Effector CD4-positive, alpha-beta T cell (primary cell): ENCODE measurements around the gene PGAP2.
"Not testable (repeated sequence)": the region's sequence is repeated elsewhere in the genome, so short reads cannot be mapped to it uniquely, and the experiment has no call there.

Experiments used
- DNase-seq: peaks from one replicate; pipeline ENCODE4 v3.0.0-alpha.2; 2020
- total RNA-seq: gene quantifications from one replicate; lab custom pipeline; 2026; lab: John Stamatoyannopoulos, UW

PGAP2 gene
- total RNA-seq, result 10.9 reads per million, percentile 33 among the genes with 10 or more reads in this experiment

DNA sequence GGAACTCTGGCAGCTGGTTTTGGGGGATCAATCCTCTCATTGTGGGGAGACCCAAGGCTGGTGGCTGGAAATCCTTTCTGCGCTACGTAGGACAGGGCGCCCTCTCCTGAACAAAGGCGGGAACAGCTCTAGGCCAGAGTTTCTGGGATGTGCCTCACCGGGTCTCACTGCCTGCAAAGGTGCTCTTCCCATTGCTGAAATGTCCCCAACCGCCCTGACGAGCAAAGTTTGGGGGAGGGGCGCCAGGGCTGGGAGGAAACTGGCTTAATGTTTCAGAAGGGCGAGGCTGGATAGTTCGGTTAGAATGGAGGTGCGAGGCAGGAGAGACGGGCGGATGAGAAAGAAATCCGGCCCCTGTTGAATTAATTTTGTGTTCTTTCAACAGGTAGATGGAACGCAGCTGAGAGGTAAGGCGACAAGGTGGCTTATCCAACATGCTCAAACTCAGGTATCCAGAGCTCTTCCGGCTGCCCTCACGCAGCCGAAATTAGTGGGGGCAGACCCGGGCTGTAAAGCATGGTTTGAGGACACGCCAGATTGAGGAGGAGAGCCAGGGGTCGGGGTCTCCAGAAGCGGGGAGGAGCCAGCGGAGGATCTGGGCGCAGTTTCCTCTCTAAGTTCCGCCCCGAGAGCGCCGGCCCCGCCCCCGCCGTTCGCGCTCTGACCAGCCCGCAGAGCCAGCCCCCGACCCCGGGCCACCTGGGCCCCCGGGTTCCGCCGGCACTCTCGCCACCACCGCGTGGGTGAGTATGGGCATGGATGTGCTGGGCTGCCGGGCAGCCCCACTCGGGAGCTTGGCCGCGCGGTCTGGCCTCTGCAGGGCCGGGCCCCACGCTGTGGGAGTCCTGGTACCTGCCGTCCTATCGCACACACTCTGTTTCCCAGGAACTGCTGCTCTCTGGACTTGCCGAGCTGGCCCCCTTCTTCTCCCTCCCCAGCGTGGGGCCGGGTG, at the start of gene PGAP2:
Gene PGAP2 (plus strand): TSS at position 652 of the 952 bp plus-strand sequence. CDS start 2,700 bp downstream, outside the sequence.
- peak; percentile 57 for DNase-seq

DNA sequence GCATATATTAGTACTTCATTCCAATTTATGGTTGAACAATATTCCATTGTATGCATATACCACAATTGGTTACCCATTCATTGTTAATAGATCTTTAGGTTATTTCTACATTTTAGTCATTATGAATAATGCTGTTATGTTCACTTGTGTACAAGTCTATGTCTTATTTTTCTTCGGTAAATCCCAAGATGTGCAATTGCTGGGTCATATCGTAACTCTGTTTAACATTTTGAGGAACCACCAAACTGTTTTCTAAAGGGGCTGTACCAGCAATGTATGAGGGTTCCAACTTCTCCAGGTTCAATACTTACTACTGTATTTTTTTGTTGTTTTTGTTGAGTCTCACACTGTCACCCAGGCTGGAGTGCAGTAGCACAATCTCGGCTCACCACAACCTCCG, 44.1 kb upstream of the PGAP2 start:
- no peak for DNase-seq

GRCh38 chr11:3766836-3767235, 41.5 kb upstream of the PGAP2 start:
- not testable (repeated sequence) for DNase-seq

DNA sequence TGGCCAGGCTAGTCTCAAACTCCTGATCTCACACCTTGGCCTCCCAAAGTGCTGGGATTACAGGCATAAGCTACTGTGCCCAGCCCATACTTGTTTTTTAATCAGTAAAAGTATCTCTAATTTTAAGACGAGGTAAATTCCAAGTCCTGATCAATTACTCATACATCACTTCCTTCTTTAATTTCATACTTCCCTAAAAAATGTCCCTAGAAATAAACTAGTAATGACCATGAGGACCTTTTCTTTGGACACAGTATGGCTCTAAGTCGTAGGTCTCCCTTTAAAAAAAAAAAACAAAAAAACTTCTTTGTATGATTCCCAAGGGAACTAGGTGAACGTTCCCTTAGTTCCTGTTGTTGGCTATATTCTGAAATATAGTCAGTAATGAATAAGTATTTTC, 40.8 kb upstream of the PGAP2 start:
- no peak for DNase-seq

DNA sequence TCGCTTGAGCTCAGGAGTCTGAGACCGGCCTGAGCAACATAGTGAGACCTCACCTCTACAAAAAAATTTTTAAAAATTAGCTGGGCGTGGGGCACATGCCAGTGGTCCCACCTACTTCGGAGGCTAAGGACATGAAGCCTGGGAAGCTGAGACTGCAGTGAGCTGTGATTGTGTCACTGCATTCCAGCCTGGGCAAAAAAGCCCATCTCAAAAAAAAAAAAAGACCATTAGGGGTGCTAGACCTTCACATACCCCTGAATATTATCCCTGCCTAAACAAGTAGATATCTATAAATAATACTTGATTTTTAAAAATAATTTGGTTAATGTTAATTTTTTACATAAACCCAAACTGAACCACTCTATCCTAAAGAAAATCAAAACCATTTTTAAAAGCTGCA, 35.2 kb upstream of the PGAP2 start:
- no peak for DNase-seq

DNA sequence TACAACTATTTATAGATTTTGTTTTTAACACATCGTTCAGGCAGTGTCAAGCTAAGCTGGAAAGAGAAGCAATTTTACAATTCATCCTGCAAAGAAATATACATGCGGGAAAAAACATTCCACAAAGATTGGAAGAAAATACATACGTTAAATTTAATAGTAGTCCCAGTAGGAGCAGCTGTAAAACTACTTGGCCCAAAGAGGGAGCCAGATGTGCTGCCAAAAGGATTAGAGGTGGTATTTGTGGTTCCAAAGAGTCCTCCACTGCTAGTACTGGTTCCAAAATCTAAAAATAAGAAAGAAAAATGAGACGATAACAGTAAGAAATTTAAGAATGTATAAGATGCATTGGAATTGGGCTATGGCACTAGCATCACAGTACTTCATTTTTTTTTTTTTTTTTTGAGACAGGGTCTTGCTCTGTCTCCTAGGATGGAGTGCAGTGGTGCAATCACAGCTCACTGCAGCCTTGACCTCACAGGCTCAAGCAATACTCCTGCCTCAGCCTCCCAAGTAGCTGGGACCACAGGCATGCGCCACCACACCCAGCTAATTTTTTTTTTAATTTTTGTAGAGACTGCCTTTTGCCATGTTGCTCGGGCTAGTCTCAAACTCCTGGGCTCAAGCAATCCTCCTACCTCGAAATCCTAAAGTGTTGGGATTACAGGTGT, 32.5 kb upstream of the PGAP2 start:
- DNase-seq, result no peak

- no peak for DNase-seq
Observed at GRCh38 chr11:3781423-3781822, 26.9 kb upstream of the PGAP2 start.

- no peak for DNase-seq
Observed at GRCh38 chr11:3782963-3783362, 25.4 kb upstream of the PGAP2 start.

GRCh38 chr11:3783611-3784010, 24.7 kb upstream of the PGAP2 start:
- no peak for DNase-seq

DNA sequence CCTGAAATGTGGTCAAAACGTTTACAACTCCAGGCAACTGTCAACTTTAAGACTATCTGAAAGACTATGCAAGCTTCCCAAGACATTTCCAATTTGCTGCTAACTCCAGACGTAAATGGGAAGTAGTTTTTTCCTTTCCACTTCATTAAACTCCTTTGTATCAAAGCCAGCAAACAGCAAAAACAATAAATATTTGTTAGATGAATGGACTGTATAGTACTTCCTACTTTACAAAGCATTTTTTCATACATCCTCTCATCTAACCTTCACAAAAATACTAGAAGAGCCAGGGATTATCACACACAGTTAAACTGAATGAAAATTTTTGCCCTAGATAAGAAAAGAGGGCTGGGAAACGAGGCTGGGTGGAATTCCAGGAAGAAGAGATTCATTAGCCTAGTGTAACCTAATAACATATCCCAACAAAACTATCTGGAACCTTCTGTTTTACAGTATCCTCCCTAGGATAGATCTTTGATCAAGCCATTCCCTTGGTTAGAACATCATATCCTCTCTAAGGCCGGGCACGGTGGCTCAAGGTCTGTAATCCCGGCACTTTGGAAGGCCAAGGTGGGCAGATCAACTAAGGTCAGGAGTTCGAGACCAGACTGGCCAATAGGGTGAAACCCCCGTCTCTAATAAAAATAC, 21.5 kb upstream of the PGAP2 start:
- DNase-seq, result no peak

GRCh38 chr11:3794387-3794786, 14.0 kb upstream of the PGAP2 start:
- not testable (repeated sequence) for DNase-seq

GRCh38 chr11:3795131-3796001, 13.0 kb upstream of the PGAP2 start:
- DNase-seq, result no peak

DNA sequence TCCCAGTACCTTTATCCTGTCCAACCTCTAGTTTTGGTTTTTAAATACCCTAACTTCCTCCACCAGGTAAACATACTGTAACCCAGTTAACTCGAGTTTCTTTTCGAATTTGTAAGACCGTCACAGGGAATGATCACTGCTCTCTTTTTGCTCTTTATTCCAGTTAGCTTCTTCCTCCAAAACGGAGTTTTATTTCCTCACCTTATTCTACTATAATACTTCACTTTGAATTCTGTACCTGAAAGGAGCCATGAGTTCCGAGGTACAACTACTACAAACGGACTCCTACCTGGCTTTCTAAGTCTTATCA, 12.4 kb upstream of the PGAP2 start:
- DNase-seq, result no peak

GRCh38 chr11:3796346-3796745, 12.0 kb upstream of the PGAP2 start:
- DNase-seq, result no peak

GRCh38 chr11:3796801-3797328, 11.5 kb upstream of the PGAP2 start:
- DNase-seq, result no peak

DNA sequence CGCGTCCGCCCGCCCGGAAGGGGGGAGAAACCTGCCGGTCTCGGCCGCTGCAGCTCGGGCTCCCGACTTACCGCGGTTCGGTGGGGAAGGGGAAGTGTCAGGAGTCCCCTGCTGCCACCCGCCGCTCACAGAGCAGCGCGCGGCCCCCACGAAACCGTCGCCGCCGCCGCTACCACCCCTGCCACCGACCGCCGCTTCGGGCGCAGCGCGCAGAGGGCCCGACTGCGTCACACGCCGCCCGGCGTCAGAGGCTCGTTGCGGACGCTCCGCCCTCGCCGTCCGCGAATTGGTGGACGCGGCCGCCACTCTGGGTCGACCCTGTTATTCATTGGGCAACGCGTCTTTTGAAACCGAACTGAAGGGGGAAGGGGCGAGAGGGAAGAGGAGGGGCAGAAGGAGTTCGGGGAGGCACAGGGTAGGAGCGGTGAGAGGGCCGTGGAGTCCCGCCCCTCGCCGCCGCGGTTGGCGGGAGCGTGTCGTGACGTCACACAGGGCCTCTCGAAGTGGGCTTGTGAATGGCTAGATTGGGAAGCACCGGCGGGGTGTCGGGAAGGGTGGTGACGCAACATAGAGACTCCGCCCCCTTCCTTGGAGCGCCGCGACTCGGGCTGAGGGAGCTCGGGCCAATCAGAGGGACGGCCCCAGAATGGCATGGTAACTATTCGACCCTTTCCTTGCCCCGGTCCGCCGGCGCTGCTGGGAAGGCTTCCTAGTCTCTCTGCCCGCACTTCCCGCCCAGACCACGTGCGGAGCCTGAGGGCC, 10.8 kb upstream of the PGAP2 start, which contains the start of gene NUP98:
Gene NUP98 (minus strand): TSS at position 226 of the 762 bp plus-strand sequence. CDS start 15,437 bp downstream, outside the sequence.
- DNase-seq, result peak; percentile 99

- DNase-seq, result no peak
Observed at GRCh38 chr11:3799143-3799542, 9.2 kb upstream of the PGAP2 start.

- DNase-seq, result no peak
Observed at GRCh38 chr11:3799873-3800272, 8.5 kb upstream of the PGAP2 start.

DNA sequence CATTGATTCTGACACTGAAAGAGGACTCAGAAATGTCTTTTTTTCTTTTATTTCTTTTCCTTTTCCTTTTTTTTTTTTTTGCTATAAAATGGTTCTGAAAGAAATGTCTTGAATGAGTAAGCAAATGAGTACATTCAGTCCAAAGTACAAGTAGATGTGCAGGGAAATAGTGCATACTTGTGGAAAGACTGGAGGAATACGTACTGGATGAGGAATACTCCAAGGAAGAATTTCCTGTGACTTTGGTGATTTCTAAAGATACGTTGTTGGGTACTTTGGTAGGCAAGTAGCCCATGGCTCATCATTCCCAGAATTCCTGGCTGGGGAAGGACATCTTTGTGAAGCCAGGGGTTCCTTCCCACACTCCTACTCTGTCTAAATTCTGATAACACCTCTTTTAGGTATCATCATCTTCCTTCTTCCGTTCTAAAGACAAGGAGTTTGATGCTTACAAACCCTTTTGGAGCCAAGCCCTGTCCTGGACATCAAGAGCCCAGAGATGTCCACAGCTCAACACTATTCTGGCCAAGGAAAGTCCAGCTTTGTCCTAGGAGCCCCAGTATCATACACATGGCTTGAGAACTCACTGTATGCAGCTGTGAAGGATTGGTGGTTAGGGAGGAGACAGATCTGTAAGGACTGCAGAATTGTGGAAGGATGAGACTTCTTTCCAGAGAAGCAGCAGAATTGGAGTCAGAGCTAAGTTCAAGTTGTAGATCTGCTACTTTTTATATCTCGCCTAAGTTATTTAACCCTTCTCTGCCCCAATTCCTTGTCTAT, 6.2 kb upstream of the PGAP2 start:
- DNase-seq, result no peak

DNA sequence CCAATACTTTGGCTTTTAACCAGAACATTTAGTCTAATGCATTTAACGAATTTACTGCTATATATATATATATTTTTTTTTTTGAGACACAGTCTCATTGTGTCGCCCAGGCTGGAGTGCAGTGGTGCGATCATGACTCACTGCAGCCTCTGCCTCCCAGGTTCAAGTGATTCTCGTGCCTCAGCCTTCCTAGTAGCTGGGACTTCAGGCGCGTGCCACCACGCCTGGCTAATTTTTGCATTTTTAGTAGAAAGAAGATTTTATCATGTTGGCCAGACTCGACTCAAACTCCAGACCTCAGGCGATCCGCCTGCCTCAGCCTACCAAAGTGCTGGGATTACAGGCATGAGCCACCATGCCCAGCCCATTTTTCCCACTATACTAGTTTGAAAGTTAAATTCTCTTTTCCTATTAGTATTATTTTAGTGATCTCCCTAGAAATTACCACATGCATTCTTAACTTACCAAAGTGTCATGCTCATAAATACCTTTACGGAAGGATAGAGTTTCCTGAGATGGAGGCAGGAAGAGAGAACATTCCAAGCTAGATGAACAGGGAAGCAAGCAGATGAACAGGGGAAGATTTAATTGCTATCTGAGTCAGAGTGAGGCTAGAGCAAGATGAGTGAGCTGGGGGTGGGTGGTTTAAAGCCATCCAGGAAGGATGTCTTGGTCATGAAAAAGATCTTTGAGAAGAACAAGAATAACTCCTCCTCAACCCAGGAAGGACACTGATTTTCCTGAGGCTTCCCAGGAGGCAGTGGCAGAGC, 4.4 kb upstream of the PGAP2 start:
- DNase-seq, result no peak
